Stimulated activated naive CD8-positive, alpha-beta T cell treated with anti-CD3 and anti-CD28 coated beads, Interleukin-15, amount 100 ng/mL, for 72 hours (primary cell): ENCODE measurements around the gene CAV2.

ENCODE experiments used
- ATAC-seq: fragments of 150-1000 bp; cut with Tn5 transposase; 2 replicates; pipeline ENCODE4 v1.10.0; 2021; ENCODE audit warnings: mild to moderate bottlenecking, moderate library complexity
- DNase-seq, 2 donors: peaks; one replicate each; pipeline ENCODE4 v3.0.0; 2021 to 2022
- H3K27ac Mint-ChIP-seq, 2 donors: one replicate each; pipeline ENCODE4 v1.8.0; 2022; ENCODE audit warnings: mild to moderate bottlenecking in 2 of 2, mixed read lengths in 2 of 2, moderate library complexity in 2 of 2
- H3K27me3 Mint-ChIP-seq: one replicate; pipeline ENCODE4 v1.8.0; 2022; ENCODE audit warnings: mixed read lengths
- H3K4me1 Mint-ChIP-seq: one replicate; pipeline ENCODE4 v1.8.0; 2022; ENCODE audit warnings: mild to moderate bottlenecking, mixed read lengths
- H3K4me3 Mint-ChIP-seq, 2 donors: one replicate each; pipeline ENCODE4 v1.8.0; 2022; ENCODE audit warnings: mild to moderate bottlenecking in 2 of 2, mixed read lengths in 2 of 2, moderate library complexity in 1 of 2
- H3K9me3 Mint-ChIP-seq, 2 donors: one replicate each; pipeline ENCODE4 v1.8.0; 2022; ENCODE audit warnings: mixed read lengths in 2 of 2

Gene CAV2

DNA sequence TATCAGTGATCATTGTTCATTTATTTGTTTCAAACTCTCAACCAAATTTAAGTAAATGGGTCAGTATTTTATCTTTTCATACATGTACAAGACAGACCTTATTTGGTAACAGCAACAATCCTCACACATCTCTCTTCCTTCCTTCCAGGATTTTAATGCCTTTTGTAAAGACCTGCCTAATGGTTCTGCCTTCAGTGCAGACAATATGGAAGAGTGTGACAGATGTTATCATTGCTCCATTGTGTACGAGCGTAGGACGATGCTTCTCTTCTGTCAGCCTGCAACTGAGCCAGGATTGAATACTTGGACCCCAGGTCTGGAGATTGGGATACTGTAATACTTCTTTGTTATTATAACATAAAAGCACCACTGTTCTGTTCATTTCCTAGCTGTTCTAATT lies 6.3 kb downstream of the CAV2 start:
- H3K27ac Mint-ChIP-seq, result no peak overlapping the region
- H3K4me3 Mint-ChIP-seq, result no peak overlapping the region
- H3K4me1 Mint-ChIP-seq, result peaks cover 2% of the 10 kb centered on the region
- H3K9me3 Mint-ChIP-seq, result peaks cover 0 to 5% of the 10 kb centered on the region in 2 donors
- DNase-seq (no peak), ATAC-seq (no peak)
- H3K27me3 Mint-ChIP-seq, result peaks cover 56% of the 10 kb centered on the region

GRCh38 chr7:116509982-116510579 lies 10.5 kb downstream of the CAV2 start:
- Mint-ChIP-seq H3K9me3 (peaks cover 0 to 2% of the 10 kb centered on the region in 2 donors), H3K27ac (no peak overlapping the region), H3K4me3 (no peak overlapping the region), H3K27me3 (peaks cover 58% of the 10 kb centered on the region), H3K4me1 (peaks cover 15% of the 10 kb centered on the region)
- ATAC-seq (no peak), DNase-seq (no peak)

GRCh38 chr7:116510795-116511194 lies 11.3 kb downstream of the CAV2 start:
- DNase-seq (no peak), ATAC-seq (no peak)
- Mint-ChIP-seq H3K4me3 (no peak overlapping the region), H3K27me3 (peaks cover 58% of the 10 kb centered on the region), H3K9me3 (no peaks in the 10 kb centered on the region), H3K4me1 (peaks cover 15% of the 10 kb centered on the region), H3K27ac (no peak overlapping the region)

DNA sequence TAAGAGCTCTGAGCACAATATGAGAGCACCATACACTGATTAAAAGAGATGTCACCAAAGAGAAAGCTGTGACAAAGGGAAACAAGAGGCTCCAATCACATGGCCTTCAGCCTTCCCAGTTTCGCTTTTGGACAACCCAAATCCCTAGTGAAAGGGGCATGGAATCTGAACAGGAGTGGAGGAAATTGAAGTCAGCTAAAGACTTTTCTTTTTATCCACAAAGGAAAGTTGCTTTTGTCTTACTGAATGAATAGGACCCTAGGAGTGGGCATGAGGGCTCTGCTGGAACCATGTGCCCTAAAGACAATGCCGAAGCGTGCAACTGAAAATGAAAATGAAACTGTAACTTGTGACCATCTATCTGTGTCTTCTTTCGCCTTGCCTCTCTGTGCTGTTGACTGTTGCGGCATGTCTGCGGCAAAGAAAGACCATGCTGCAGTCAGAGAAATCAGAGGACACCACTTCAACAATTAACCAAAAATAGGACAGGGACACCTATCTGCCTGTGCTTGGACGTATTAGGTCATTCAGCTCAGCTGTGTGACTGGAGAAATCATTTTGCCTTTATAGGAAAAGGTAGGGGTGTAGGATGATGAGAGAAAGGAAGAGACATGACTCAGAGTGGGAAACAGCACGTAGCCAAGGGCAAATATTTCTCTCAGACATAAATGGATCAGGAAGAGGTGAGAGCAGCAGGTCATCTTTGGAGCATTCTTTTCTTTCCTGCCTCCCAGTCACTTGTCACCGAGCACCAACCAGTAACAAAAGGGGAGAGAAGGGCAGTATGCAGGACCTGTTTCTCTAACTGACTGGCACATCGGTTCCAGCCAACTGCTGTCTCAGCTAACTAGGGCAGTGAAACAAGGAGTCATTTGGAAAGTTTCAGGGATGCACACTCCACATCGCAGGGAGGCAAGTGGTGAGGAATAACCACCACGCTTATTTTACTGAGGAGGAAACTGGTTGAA lies 12.3 kb downstream of the CAV2 start:
- ATAC-seq (peak; percentile 80), DNase-seq (no peak)
- Mint-ChIP-seq H3K27me3 (peaks cover 58% of the 10 kb centered on the region), H3K4me1 (peaks cover 15% of the 10 kb centered on the region), H3K4me3 (peak overlapping the region; percentile 22 to 38), H3K27ac (no peak overlapping the region), H3K9me3 (no peaks in the 10 kb centered on the region)

DNA sequence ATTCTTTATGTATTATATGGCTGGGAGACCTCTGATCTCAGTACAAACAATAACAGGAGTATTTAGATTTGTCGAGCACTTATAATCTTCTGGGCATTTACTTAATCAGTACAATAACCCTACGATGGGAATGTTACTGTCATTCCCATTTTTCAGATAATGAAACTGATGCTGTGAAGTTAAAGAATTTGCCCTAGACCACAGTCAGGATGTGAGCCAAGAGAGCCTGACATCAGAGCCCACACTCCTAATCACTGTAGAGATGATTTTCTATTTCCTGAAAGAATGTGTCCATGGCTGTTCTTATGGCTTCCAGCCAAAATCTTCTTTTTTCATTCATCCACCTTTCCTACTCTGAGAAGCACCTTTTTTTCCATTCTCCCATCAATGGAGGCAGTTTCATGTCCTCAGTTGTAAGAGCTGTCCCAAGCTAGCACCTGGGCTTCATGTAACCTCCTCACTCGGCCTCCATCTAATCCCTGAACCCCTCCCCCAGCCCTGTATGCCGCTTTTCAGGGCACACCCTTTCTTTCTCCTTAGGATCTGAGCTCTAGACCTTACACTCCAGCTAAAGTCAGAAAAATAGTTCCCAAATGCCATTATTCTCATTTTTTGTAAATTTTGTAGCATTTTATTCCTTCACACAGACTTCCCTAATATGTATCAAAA lies 13.1 kb downstream of the CAV2 start:
- ATAC-seq (no peak), DNase-seq (no peak)
- no peak overlapping the region for H3K27ac Mint-ChIP-seq
- no peaks in the 10 kb centered on the region for H3K9me3 Mint-ChIP-seq
- peaks cover 58% of the 10 kb centered on the region for H3K27me3 Mint-ChIP-seq
- H3K4me3 Mint-ChIP-seq, result no peak overlapping the region
- H3K4me1 Mint-ChIP-seq, result peaks cover 15% of the 10 kb centered on the region

DNA sequence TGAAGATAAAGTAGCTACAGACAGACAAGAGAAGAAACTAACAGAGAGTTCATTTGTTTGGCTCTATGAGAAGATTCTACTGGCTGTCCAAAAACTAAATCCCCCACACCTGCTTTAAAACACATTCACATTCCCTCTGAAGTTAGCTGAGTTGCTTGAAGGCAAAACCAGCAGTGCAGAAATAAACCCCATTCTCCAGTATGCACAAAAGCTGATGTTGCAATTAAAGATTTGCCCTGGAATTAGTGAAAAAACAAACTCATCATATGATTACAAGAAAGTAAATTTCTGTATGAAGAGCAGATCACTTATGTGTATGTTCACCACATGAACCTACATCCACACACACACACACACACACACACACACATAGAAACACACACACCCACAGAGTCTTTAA lies 16.0 kb downstream of the CAV2 start:
- Mint-ChIP-seq H3K4me1 (peaks cover 15% of the 10 kb centered on the region), H3K27ac (no peak overlapping the region), H3K9me3 (no peaks in the 10 kb centered on the region), H3K27me3 (peaks cover 52% of the 10 kb centered on the region), H3K4me3 (no peak overlapping the region)
- DNase-seq (no peak), ATAC-seq (no peak)

GRCh38 chr7:116516324-116516723 lies 16.8 kb downstream of the CAV2 start:
- ATAC-seq, result no peak
- H3K4me3 Mint-ChIP-seq, result no peak overlapping the region
- no peak for DNase-seq
- H3K4me1 Mint-ChIP-seq, result peaks cover 14% of the 10 kb centered on the region
- H3K27me3 Mint-ChIP-seq, result peaks cover 48% of the 10 kb centered on the region
- H3K27ac Mint-ChIP-seq, result no peak overlapping the region
- H3K9me3 Mint-ChIP-seq, result no peaks in the 10 kb centered on the region

DNA sequence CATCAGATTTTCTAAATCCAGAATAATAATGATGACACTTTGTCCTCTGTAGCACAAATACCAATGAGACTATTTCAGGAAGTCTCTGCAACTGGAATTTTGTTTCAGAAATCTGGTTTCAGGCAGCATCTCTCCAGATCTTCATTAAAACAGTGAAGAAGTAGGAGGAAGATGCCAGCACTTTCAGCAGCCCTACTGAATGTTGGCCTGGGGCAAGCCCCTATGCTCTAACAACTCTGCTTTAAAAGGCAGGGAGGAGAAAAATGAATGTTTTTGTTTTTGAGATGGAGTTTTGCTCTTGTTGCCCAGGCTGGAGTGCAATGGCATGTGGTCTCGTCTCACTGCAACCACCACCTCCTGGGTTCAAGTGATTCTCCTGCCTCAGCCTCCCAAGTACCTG lies 18.1 kb downstream of the CAV2 start:
- peaks cover 4% of the 10 kb centered on the region for H3K4me1 Mint-ChIP-seq
- H3K27me3 Mint-ChIP-seq, result peaks cover 50% of the 10 kb centered on the region
- DNase-seq (no peak), ATAC-seq (no peak)
- no peak overlapping the region for H3K4me3 Mint-ChIP-seq
- no peak overlapping the region for H3K27ac Mint-ChIP-seq
- no peaks in the 10 kb centered on the region for H3K9me3 Mint-ChIP-seq

- no peak for DNase-seq
- no peak overlapping the region for H3K4me3 Mint-ChIP-seq
- no peaks in the 10 kb centered on the region for H3K9me3 Mint-ChIP-seq
- no peaks in the 10 kb centered on the region for H3K4me1 Mint-ChIP-seq
- ATAC-seq, result no peak
- H3K27ac Mint-ChIP-seq, result no peak overlapping the region
- peaks cover 52% of the 10 kb centered on the region for H3K27me3 Mint-ChIP-seq
Measured at GRCh38 chr7:116518961-116519360, 19.4 kb downstream of the CAV2 start.

- peaks cover 64% of the 10 kb centered on the region for H3K27me3 Mint-ChIP-seq
- ATAC-seq, result no peak
- no peak overlapping the region for H3K27ac Mint-ChIP-seq
- peaks cover 19% of the 10 kb centered on the region for H3K4me1 Mint-ChIP-seq
- H3K9me3 Mint-ChIP-seq, result no peaks in the 10 kb centered on the region
- no peak overlapping the region for H3K4me3 Mint-ChIP-seq
- DNase-seq, result no peak
Measured at GRCh38 chr7:116521046-116521664, 21.6 kb downstream of the CAV2 start.

DNA sequence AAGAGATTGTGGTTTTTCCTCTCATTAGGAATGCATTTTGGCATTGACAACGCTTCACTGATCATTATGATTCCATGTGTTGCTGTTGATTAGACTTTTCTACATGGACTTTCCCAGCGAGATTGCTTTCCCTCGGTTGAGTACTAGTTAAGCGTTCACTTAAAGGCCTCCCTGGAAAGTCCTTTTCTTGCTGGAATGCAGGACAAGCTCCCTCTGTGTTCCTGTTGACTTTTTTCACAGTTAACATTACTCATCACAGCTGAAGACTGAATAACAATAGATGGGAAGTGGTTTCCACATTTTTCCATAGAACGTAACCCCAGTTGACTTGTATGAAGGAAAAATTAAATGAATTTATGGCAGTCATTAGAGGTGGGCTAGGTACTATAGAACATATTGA lies 22.7 kb downstream of the CAV2 start:
- Mint-ChIP-seq H3K9me3 (no peaks in the 10 kb centered on the region), H3K4me1 (peaks cover 27% of the 10 kb centered on the region), H3K27ac (no peak overlapping the region), H3K27me3 (peaks cover 74% of the 10 kb centered on the region), H3K4me3 (no peak overlapping the region)
- DNase-seq (no peak), ATAC-seq (no peak)

DNA sequence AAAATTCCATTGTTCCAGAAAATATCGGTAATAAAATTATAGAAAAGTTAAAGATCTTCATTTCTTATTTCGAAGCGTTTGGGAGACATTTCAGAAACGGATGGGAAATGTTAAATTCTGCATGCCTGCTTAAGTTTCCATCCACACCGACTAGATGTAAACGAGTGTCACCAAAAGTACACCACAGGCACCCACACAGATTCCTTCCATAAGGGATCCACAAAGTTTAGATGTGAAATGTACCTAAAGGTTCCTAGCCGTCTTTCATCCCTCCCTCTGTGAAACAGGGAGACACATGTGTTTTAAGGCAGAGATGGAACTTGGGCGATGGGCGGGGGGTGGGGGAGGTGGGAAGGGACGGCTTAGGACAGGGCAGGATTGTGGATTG lies 24.7 kb downstream of the CAV2 start:
- Mint-ChIP-seq H3K27me3 (peaks cover 90% of the 10 kb centered on the region), H3K9me3 (no peaks in the 10 kb centered on the region), H3K27ac (no peak overlapping the region), H3K4me3 (peak overlapping the region in 1 of 2 donors; percentile 53), H3K4me1 (peaks cover 27% of the 10 kb centered on the region)
- no peak for DNase-seq
- ATAC-seq, result no peak

DNA sequence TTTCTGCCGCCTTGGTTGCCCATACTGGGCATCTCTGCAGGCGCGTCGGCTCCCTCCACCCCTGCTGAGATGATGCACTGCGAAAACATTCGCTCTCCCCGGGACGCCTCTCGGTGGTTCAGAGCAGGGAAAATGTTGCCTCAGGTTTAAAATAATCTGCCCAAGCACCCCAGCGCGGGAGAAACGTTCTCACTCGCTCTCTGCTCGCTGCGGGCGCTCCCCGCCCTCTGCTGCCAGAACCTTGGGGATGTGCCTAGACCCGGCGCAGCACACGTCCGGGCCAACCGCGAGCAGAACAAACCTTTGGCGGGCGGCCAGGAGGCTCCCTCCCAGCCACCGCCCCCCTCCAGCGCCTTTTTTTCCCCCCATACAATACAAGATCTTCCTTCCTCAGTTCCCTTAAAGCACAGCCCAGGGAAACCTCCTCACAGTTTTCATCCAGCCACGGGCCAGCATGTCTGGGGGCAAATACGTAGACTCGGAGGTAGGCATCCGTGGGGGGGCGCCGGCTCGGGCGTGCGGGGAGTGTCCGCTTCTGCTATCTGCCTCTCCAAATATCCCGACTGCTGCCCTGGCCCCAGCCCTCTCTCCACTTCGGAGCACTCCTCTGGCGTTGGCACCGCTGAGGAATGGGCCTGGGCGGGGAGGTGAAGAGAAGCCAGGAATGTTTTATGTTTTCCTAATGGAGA lies 25.2 kb downstream of the CAV2 start, which contains the start of gene CAV1:
CAV1 (plus strand) TSS at position 428 of the 689 bp plus-strand sequence; CDS start at position 455, 27 bp downstream.
- Mint-ChIP-seq H3K27me3 (peaks cover 85% of the 10 kb centered on the region), H3K4me3 (peak within 1 kb of the TSS; percentile 86 to 95), H3K4me1 (peaks cover 27% of the 10 kb centered on the region), H3K27ac (peak within 1 kb of the TSS; percentile 17 to 64), H3K9me3 (no peaks in the 10 kb centered on the region)
- DNase-seq, result peak; percentile 34 to 44
- peak; percentile 56 for ATAC-seq

- peak; percentile 47 to 54 for DNase-seq
- Mint-ChIP-seq H3K27ac (peak overlapping the region; percentile 17 to 64), H3K4me1 (peaks cover 27% of the 10 kb centered on the region), H3K27me3 (peaks cover 84% of the 10 kb centered on the region), H3K9me3 (no peaks in the 10 kb centered on the region), H3K4me3 (peak overlapping the region; percentile 86 to 95)
- ATAC-seq, result peak; percentile 72
Measured at GRCh38 chr7:116525298-116525912, 25.9 kb downstream of the CAV2 start.
